Body of pancreas (tissue), 4 donors: Measurements from ENCODE around the gene TMEM221. TPM values are rescaled to one million over a fixed set of nuclear protein-coding genes. Genes with fewer than 3 reads are reported as not detected.

ENCODE experiments used
- ATAC-seq: fragments of 150-250 bp; one replicate; pipeline ENCODE4 v1.9.1; 2016
- DNase-seq, 4 donors: peaks; one replicate each; pipeline ENCODE4 v3.0.0-alpha.2; 2019
- H3K27ac ChIP-seq, 4 donors: fragments of 200-600 bp; sonication (generic); 1 replicate in 3 of 4; 2 replicates in 1 of 4; pipeline versions ENCODE4 v1.5.1 to v1.6.1; 2016 to 2019; ENCODE audit warnings: mild to moderate bottlenecking in 1 of 4, mixed read lengths in 1 of 4, moderate library complexity in 1 of 4
- H3K27me3 ChIP-seq, 2 donors: fragments of 200-600 bp; sonication (generic); one replicate each; pipeline ENCODE4 v1.6.0; 2016; ENCODE audit warnings: mild to moderate bottlenecking in 1 of 2
- H3K36me3 ChIP-seq, 2 donors: fragments of 200-600 bp; sonication (generic); replicated peaks in 1 of 2; 2 replicates each; pipeline ENCODE4 v1.5.1; 2016; ENCODE audit warnings: low read depth in 2 of 2; ENCODE audit not compliant: insufficient read depth in 1 of 2
- H3K4me1 ChIP-seq: fragments of 200-600 bp; sonication (generic); one replicate; pipeline ENCODE4 v1.6.0; 2016
- H3K4me3 ChIP-seq, 2 donors: fragments of 200-600 bp; sonication (generic); 1 replicate in 1 of 2; 2 replicates in 1 of 2; pipeline ENCODE4 v1.5.1; 2016 to 2019
- H3K9me3 ChIP-seq, 3 donors: fragments of 200-600 bp; sonication (generic); 1 replicate in 2 of 3; 2 replicates in 1 of 3; pipeline ENCODE4 v1.5.1; 2016
- POLR2A ChIP-seq, 3 donors: fragments of 450-650 bp; IDR thresholded peaks; one replicate each; pipeline ENCODE4 v1.6.1; 2016; ENCODE audit warnings: antibody characterized with exemption in 3 of 3, mild to moderate bottlenecking in 2 of 3
- WGBS, 2 donors: methylation state at CpG; one replicate each; pipeline ENCODE4 v1.1.5; 2017; 5-methylcytosine and 5-hydroxymethylcytosine counted together
- intact Hi-C: fragments of 100-400 bp; cut with DNase I; formaldehyde crosslinking; loops from one replicate; pipeline ENCODE4 v1.15.1; 2023
- total RNA-seq, 2 donors: library from RNA; depleted of rRNA; stranded (reverse); fragments of >200 nt; gene quantifications; one replicate each; pipeline ENCODE4 v1.1.0, GENCODE V29; 2016
- TF ChIP-seq, protein P1 (sequence below), 7 experiments: fragments of 450-650 bp in 4 of 7; fragments of 200-600 bp in 3 of 7; sonication (generic) in 3 of 7; IDR thresholded peaks; one replicate each; pipeline ENCODE4 v1.5.1; 2016 to 2019; ENCODE audit warnings: antibody characterized with exemption in 7 of 7

The TMEM221 gene
- total RNA-seq, 2 donors from 2014 or later, result 0.52 TPM; not detected in 1

DNA sequence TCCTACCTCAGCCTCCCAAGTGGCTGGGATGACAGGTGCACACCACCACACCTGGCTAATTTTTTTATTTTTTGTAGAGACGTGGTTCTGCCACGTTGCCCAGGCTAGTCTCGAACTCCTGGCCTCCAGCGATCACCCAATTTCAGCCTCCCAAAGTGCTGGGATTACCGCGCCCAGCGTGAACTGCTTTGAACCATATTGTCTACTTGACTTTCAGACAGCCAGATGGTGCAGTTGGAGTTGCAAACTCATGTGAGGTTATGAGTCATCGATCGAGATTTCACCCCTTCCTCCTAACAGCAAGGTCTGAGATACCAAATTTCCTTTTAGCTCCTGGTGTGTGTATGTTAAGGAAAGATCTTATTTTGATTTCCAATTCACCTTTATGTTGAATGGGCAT, 24.6 kb upstream of the TMEM221 start:
- DNase-seq (peak in 1 of 4 donors; percentile 38), ATAC-seq (no peak)
- TF ChIP-seq POLR2A (IDR thresholded peaks at IDR 0.05), result no peak
- TF ChIP-seq, protein P1, sequence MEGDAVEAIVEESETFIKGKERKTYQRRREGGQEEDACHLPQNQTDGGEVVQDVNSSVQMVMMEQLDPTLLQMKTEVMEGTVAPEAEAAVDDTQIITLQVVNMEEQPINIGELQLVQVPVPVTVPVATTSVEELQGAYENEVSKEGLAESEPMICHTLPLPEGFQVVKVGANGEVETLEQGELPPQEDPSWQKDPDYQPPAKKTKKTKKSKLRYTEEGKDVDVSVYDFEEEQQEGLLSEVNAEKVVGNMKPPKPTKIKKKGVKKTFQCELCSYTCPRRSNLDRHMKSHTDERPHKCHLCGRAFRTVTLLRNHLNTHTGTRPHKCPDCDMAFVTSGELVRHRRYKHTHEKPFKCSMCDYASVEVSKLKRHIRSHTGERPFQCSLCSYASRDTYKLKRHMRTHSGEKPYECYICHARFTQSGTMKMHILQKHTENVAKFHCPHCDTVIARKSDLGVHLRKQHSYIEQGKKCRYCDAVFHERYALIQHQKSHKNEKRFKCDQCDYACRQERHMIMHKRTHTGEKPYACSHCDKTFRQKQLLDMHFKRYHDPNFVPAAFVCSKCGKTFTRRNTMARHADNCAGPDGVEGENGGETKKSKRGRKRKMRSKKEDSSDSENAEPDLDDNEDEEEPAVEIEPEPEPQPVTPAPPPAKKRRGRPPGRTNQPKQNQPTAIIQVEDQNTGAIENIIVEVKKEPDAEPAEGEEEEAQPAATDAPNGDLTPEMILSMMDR (IDR thresholded peaks at IDR 0.05), result no peak
- Histone ChIP-seq H3K27ac (peak overlapping the region in 1 of 4 donors; percentile 27), H3K4me3 (no peak overlapping the region), H3K4me1 (peaks cover 44% of the 10 kb centered on the region), H3K9me3 (no peaks in the 10 kb centered on the region), H3K36me3 (no peaks in the 10 kb centered on the region), H3K27me3 (no peaks in the 10 kb centered on the region)
- intact Hi-C loops, result no loop called here
- 76 to 86% methylated on average over 9 of the region's 9 CpGs for WGBS, 2 donors

DNA sequence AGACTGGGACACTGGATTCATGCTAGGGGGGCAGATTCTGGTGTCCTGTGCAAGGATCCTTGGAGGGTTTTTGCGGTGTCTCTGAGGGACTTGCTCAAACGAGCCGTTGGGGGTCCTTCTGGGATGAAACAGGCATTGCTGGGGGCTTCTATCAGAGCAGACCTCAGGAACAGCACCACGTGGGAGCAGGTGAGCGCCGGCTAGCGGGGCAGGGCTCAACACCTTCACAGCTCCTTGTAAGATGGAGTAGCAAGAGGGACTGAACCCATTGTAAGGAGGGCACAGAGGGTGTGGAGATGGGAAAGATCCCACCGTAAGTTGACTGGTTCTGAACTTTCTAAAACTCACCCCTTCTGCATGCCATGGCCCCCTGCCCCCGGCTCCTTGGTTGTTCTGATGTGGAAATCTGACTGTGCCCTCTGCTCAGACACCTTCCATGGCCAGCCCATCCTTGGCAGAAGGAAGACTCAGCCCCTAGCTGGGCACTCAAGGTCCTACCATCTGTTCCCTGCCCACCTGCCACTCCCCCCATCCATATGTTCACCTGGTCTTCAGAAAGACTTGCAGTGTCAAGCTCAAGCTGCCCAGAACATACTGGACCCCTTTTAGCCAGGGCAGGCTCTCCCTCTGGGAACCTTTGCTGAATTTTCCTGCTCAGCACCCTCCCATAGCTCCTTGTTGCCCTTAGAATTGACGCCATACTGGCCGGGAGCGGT, 23.1 kb upstream of the TMEM221 start:
- DNase-seq (no peak), ATAC-seq (no peak)

DNA sequence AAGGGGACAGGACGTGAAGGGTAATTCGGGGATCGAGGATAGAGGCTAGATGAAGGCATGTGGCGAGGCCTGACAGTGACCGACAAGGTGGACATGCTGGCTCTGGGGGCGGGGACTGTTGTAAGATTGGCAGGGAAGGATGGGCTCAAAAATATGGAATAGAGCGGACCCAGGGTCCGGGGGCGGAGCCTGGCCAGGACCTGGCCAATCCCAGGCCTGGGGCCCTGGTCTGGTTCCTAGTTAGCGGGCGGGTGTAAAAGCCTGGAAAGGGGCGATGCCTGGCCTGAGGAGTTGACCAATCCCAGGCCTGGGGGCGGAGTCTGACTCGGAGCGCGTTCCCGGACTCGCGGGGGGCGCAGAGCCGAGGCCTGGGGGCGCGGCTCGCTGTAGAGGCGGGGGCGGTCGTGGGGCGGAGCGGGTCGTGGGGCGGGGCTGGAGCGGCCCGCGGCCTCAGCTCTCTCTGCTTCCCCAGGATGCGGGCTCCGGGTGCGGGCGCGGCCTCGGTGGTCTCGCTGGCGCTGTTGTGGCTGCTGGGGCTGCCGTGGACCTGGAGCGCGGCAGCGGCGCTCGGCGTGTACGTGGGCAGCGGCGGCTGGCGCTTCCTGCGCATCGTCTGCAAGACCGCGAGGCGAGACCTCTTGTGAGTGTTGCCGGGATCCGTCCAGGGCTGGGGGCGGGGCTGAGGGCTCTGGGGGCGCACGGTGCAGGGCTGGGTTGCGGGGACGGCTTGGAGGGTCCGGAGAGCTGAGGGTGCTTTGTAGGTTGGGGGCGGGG, 21.8 kb upstream of the TMEM221 start, which contains the start of gene SLC27A1:
TSS of gene SLC27A1 (plus strand) at position 457 of the 774 bp plus-strand sequence. CDS start at position 474, 17 bp downstream.
- H3K27ac ChIP-seq, result peak within 1 kb of the TSS; percentile 69 to 94 (median 85)
- intact Hi-C loops, result no loop called here

More for the DNA sequence above, 23.1 kb upstream of the TMEM221 start:
- H3K4me1 ChIP-seq, result peaks cover 43% of the 10 kb centered on the region
- 42 to 45% methylated on average over 9 to 12 of the region's 12 CpGs for WGBS, 2 donors
- peak overlapping the region in 2 of 4 donors; percentile 87 to 94 for H3K27ac ChIP-seq
- no peaks in the 10 kb centered on the region for H3K27me3 ChIP-seq
- no peaks in the 10 kb centered on the region for H3K36me3 ChIP-seq
- TF ChIP-seq POLR2A (IDR thresholded peaks at IDR 0.05), result no peak
- TF ChIP-seq, protein P1 (IDR thresholded peaks at IDR 0.05), result no peak
- H3K4me3 ChIP-seq, result no peak overlapping the region
- intact Hi-C loops, result no loop called here
- no peaks in the 10 kb centered on the region for H3K9me3 ChIP-seq

GRCh38 chr19:17469481-17470067, 21.1 kb upstream of the TMEM221 start:
- WGBS, 2 donors, result 0 to 2% methylated on average over 13 to 31 of the region's 31 CpGs

More for the DNA sequence above, 21.8 kb upstream of the TMEM221 start, which contains the start of gene SLC27A1:
- 0 to 1% methylated on average over 15 to 25 of the region's 67 CpGs for WGBS, 2 donors
- no peaks in the 10 kb centered on the region for H3K36me3 ChIP-seq
- DNase-seq, result peak; percentile 97 to 99 (median 98)
- peak in 2 of 3 donors; percentile 45 to 67 for TF ChIP-seq POLR2A (IDR thresholded peaks at IDR 0.05)
- TF ChIP-seq, protein P1 (IDR thresholded peaks at IDR 0.05), result no peak
- no peaks in the 10 kb centered on the region for H3K9me3 ChIP-seq
- peak within 1 kb of the TSS; percentile 43 to 91 for H3K4me3 ChIP-seq
- no peaks in the 10 kb centered on the region for H3K27me3 ChIP-seq
- ATAC-seq, result peak; percentile 86
- H3K4me1 ChIP-seq, result peaks cover 38% of the 10 kb centered on the region

More at GRCh38 chr19:17469481-17470067, 21.1 kb upstream of the TMEM221 start:
- H3K27ac ChIP-seq, result peak overlapping the region; percentile 69 to 94 (median 85)
- peaks cover 33% of the 10 kb centered on the region for H3K4me1 ChIP-seq
- no peaks in the 10 kb centered on the region for H3K9me3 ChIP-seq
- H3K36me3 ChIP-seq, result no peaks in the 10 kb centered on the region
- DNase-seq (peak; percentile 97 to 99 (median 98)), ATAC-seq (peak; percentile 83)
- peak overlapping the region; percentile 3 to 43 for H3K4me3 ChIP-seq
- intact Hi-C loops, result no loop called here
- H3K27me3 ChIP-seq, result no peaks in the 10 kb centered on the region
- TF ChIP-seq, protein P1 (IDR thresholded peaks at IDR 0.05), result no peak
- TF ChIP-seq POLR2A (IDR thresholded peaks at IDR 0.05), result peak in 2 of 3 donors; percentile 31 to 43
